HL-60/S4 treated with retinoic acid at 250 ng/mL for 4 days and 3 days (cell line): ENCODE measurements around the gene RIMS1.

ENCODE experiments used
- in situ Hi-C: fragments of 300-500 bp; cut with MboI; formaldehyde crosslinking; loops from 2 replicates; pipeline ENCODE4 v1.7.0; 2022; ENCODE audit warnings: low sequenced_read_pairs

RIMS1 gene

GRCh38 chr6:72403413-72403812 is 517.1 kb downstream of the RIMS1 start:
- in situ Hi-C loops = loop anchor here (25.0 kb wide), 1 partner anchor 734 kb away; no protein-coding TSS in a partner anchor

GRCh38 chr6:72406517-72406916 is 520.2 kb downstream of the RIMS1 start:
- in situ Hi-C loops = loop anchor here (25.0 kb wide), 1 partner anchor 731 kb away; no protein-coding TSS in a partner anchor

DNA sequence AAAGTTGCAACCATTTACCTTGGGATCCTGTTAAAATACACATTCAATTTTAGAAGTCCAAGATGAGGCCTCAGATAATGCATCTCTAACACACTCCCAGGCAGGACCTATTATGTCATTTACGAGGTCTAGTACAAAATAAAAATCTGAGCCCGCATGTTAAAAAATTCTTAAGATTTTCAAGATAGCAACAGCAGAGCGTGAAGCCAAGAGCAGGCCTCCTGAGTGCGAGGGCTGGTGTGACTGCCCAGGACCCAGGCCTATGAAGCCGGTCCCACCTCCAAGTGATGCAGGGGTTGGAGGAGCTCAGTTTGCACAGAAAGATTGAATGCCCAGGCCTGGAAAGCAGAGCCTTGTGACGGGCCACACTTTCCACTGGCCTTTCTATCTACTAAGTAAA is 524.4 kb downstream of the RIMS1 start:
- in situ Hi-C loops = loop anchor here (10.0 to 25.0 kb wide), 2 partner anchors 727 to 774 kb away; no protein-coding TSS in a partner anchor

GRCh38 chr6:72411872-72412708 is 525.7 kb downstream of the RIMS1 start:
- in situ Hi-C loops = loop anchor here (10.0 to 25.0 kb wide), 2 partner anchors 725 to 773 kb away; no protein-coding TSS in a partner anchor

DNA sequence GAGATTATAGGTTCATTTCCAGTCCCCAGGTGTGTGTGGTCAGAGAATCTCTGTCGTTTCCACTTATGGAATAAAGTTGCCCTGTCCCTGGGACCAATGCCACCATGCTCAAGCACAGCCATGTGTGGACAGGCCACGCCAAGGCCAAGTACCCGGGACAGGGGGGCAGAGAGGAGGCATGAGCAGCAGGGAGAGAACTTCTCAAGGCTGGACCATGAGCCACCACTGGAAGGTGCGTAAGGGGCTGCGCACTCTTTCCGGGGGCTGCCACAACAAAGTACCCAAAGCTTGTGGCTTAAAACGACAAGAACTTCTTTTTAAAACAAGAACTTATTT is 526.3 kb downstream of the RIMS1 start:
- in situ Hi-C loops = loop anchor here (10.0 to 25.0 kb wide), 2 partner anchors 725 to 772 kb away; no protein-coding TSS in a partner anchor

DNA sequence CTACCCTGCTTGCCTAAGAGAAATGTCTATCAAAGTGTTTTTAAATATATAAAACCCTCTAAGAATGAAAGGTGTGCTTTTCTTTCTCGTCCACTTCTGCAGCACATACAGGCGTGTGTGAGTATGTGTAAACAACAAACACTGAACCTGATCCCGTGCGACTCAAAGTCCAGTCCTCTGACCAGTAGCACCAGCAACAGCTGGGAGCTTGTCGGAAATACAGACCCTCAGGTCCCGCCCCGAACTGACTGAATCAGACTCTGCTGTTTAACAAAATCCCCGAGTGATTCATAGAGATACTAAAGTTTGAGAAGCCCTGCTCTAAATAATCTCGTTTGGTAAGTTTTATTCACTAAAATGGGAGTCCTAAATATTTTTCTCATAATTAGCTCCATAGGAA is 527.5 kb downstream of the RIMS1 start:
- in situ Hi-C loops = loop anchor here (10.0 to 25.0 kb wide), 2 partner anchors 723 to 771 kb away; no protein-coding TSS in a partner anchor

GRCh38 chr6:72414657-72415056 is 528.3 kb downstream of the RIMS1 start:
- in situ Hi-C loops = loop anchor here (10.0 to 25.0 kb wide), 2 partner anchors 723 to 770 kb away; no protein-coding TSS in a partner anchor

DNA sequence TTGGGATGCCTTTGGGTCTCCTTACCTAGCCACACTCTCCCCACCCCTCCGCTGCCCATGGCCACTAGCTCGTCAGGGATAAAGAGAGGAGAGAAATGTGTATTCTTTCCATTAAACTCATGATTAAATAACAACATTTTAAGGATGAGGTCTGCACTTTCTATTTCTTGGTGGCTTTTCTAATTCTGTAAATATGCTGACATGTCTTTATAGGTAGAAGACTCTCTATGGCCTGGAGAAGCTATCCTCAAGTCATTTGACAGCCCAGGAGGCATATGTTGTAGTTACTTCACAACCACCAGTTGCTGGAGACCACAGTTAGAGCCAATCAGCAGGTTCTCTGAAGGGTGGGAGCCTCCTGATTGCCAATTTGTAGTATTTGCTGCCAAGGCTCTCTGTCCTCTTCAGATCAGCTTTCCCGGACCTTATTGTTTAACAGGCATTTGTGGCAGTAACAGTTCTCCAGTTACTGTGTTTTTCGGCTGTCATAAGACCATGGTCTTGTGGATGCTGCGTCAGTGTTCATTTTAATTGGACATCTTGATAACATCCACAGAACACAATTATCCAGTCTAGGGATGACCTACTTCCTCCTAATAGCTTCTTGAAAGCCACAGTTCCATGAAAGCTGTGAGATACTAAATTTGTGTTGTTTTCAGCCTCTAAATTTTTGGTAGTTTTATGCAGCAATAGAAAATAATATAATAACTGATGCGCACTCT is 530.6 kb downstream of the RIMS1 start:
- in situ Hi-C loops = loop anchor here (10.0 to 25.0 kb wide), 2 partner anchors 720 to 768 kb away; no protein-coding TSS in a partner anchor

DNA sequence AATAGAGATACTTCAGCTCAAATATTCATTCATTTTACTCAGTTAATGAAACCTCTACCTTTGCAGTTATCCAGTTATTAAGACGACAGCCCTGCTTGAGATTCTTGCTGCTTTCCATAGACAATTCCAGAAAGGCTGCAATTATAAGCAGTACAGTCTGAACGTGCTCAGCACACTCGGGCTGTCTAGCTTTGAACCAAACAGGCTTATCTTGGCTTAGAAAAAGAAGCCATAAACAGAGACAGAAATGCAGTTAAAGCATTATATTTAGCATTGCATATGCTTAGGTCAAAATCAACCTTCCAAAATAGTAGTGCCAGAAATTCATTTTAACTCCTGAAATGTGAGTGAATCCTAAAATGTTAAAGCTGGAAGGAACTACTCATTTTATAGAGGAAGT is 531.4 kb downstream of the RIMS1 start:
- in situ Hi-C loops = loop anchor here (10.0 to 25.0 kb wide), 2 partner anchors 720 to 767 kb away; no protein-coding TSS in a partner anchor

DNA sequence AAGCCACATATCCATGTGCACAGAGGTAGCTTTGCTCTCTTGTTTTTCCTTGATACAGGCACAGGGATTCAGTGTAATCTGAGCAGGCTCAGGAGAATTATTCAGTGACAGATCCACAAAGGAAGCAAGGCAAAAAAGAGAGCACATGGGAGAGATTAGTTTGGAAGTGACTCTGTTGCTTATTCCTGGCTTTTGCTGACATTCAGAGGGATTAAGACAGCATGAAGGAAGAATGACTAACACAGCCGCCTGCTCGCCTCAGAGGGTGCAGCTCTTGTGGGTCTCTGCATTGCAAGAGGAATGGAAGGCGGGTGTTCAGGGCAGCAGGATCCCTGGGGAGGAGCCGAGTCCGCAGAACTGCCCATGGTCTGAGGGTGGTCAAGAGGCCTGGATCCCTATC is 532.1 kb downstream of the RIMS1 start:
- in situ Hi-C loops = loop anchor here (10.0 to 25.0 kb wide), 2 partner anchors 719 to 766 kb away; no protein-coding TSS in a partner anchor

GRCh38 chr6:72419966-72420365 is 533.6 kb downstream of the RIMS1 start:
- in situ Hi-C loops = loop anchor here (10.0 to 25.0 kb wide), 2 partner anchors 717 to 765 kb away; no protein-coding TSS in a partner anchor

- in situ Hi-C loops = loop anchor here (25.0 kb wide), 1 partner anchor 717 kb away; no protein-coding TSS in a partner anchor
These were observed 534.1 kb downstream of the RIMS1 start for GRCh38 chr6:72420409-72420808.

GRCh38 chr6:72421387-72421786 is 535.0 kb downstream of the RIMS1 start:
- in situ Hi-C loops = loop anchor here (25.0 kb wide), 1 partner anchor 716 kb away; no protein-coding TSS in a partner anchor

DNA sequence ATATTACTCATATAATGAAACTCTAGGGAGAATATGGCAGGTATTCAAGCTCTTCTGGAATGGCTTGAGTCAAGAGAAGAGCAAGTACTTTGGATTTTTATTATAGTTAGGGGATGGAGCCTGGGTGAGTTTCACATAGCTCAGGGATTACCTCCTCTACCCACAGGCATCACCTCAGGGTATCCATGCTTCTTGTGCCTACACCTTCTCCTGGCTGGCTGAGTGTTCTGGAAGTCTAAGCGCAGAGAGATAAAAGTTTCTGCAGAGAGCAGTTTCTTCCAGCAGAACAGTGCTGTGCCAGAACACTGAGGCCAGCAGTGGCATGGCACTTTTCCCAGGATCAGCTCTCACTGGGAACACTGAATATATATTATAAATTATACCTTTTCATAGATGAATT is 535.8 kb downstream of the RIMS1 start:
- in situ Hi-C loops = loop anchor here (25.0 kb wide), 1 partner anchor 715 kb away; no protein-coding TSS in a partner anchor

DNA sequence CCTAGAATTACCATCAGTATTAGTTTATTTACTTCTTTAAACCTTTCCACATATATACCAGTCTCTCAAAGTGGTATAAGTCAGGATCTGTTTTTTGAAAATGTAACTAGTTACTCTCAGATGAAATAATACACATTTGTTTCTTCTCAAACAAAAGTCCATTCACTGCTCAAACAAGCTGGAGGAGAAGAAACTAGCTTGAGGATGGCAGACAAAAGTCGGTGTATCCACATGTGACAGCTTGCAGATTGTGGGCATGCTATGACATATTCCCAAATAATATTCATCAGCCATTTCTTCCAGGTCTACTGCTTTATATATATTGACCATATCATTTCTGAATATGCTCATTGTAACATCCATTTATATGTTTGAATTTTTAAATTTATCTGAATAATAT is 538.1 kb downstream of the RIMS1 start:
- in situ Hi-C loops = loop anchor here (25.0 kb wide), 1 partner anchor 713 kb away; no protein-coding TSS in a partner anchor

DNA sequence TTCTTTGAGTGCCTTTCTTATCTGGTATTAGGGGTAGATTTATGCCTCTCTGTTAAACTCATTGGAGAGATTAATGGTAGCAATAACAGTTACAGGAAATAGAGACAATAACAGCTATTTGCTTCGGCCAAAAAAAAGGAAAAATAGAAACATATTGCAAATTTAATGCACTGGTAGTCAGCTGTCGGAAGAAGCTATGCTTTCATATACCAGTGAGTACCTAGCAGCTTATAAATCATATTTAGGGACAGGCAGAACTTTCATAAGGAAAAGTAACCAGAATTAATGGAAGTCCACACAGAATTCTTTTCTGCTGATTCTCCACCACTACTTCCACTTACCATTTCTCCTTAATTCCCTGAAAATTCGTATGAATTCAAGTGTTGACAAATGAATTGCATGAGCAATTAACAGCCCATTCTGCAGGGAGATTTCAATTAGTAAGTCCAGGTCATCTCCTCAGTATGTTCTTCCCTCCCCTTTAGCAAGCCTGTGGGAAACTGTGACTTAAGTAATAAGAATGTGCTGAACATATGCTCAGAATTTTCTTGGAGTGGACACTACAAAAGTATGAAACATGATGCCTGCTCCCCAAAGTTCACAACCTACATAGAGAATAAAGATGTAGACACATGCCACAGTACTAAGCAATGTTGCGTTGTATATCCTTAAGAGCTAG is 538.8 kb downstream of the RIMS1 start:
- in situ Hi-C loops = no loop called here

- in situ Hi-C loops = no loop called here
These were observed 554.3 kb downstream of the RIMS1 start for GRCh38 chr6:72440611-72441010.

DNA sequence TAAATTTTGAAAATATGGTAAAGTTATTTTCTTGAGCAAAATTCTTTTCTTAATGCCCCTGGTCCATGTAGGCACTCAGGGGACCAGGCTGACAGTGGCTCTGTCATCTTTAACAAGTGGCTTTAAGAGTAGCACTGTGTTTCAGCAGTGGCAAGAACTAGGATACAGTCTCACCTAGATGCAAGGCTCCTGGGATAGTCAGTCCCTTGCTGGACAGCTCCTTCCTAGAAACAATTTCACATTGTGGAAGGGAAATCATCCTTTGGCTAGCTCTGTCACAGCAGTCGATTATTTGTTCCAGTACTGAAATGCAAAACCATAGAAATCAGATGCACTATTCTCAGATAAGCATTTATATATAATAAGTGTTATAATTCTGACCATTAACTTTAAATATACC is 560.1 kb downstream of the RIMS1 start:
- in situ Hi-C loops = no loop called here
